HL-60 (cell line): Measurements from ENCODE around the gene MYH10.

ENCODE experiments used
- GABPA ChIP-seq: IDR thresholded peaks from 2 replicates; pipeline ENCODE4 v1.6.1; 2012; ENCODE audit warnings: low read depth
- POLR2AphosphoS5 ChIP-seq: IDR thresholded peaks from 2 replicates; pipeline ENCODE4 v1.6.1; 2012; ENCODE audit warnings: low read depth
- SPI1 ChIP-seq: IDR thresholded peaks from 2 replicates; pipeline ENCODE4 v1.6.1; 2012; ENCODE audit warnings: low read depth, mild to moderate bottlenecking, borderline replicate concordance
- TF ChIP-seq, protein P1 (sequence below): IDR thresholded peaks from 2 replicates; pipeline ENCODE4 v1.6.1; 2012; ENCODE audit warnings: low read depth; ENCODE audit not compliant: insufficient replicate concordance
- TF ChIP-seq, protein P2 (sequence below): IDR thresholded peaks from one replicate; pipeline ENCODE4 v1.5.1; 2011; ENCODE audit warnings: low read length, control low read depth, inconsistent platforms; ENCODE audit not compliant: insufficient read depth

DNA sequence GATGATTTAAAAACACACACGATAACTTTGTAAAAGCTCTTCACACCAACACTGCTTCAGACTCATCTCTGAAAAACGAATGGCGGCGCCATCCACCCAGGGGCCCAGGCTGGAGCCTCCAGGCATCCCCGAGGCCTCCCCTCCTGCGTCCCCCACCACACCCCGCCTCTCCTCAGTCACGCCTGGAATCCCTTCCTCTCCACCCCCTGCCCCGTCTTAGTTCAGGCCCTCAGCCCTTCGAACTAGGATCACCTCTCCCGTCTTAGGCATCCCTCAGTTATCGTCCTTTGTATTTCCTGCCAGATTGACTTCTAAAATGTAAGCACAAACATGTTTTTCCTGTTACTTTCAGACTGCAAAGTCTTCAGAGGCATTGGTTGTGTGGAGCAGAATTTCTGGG, 136.5 kb downstream of the MYH10 start:
- TF ChIP-seq, protein P1, sequence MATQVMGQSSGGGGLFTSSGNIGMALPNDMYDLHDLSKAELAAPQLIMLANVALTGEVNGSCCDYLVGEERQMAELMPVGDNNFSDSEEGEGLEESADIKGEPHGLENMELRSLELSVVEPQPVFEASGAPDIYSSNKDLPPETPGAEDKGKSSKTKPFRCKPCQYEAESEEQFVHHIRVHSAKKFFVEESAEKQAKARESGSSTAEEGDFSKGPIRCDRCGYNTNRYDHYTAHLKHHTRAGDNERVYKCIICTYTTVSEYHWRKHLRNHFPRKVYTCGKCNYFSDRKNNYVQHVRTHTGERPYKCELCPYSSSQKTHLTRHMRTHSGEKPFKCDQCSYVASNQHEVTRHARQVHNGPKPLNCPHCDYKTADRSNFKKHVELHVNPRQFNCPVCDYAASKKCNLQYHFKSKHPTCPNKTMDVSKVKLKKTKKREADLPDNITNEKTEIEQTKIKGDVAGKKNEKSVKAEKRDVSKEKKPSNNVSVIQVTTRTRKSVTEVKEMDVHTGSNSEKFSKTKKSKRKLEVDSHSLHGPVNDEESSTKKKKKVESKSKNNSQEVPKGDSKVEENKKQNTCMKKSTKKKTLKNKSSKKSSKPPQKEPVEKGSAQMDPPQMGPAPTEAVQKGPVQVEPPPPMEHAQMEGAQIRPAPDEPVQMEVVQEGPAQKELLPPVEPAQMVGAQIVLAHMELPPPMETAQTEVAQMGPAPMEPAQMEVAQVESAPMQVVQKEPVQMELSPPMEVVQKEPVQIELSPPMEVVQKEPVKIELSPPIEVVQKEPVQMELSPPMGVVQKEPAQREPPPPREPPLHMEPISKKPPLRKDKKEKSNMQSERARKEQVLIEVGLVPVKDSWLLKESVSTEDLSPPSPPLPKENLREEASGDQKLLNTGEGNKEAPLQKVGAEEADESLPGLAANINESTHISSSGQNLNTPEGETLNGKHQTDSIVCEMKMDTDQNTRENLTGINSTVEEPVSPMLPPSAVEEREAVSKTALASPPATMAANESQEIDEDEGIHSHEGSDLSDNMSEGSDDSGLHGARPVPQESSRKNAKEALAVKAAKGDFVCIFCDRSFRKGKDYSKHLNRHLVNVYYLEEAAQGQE, result no peak
- TF ChIP-seq, protein P2, sequence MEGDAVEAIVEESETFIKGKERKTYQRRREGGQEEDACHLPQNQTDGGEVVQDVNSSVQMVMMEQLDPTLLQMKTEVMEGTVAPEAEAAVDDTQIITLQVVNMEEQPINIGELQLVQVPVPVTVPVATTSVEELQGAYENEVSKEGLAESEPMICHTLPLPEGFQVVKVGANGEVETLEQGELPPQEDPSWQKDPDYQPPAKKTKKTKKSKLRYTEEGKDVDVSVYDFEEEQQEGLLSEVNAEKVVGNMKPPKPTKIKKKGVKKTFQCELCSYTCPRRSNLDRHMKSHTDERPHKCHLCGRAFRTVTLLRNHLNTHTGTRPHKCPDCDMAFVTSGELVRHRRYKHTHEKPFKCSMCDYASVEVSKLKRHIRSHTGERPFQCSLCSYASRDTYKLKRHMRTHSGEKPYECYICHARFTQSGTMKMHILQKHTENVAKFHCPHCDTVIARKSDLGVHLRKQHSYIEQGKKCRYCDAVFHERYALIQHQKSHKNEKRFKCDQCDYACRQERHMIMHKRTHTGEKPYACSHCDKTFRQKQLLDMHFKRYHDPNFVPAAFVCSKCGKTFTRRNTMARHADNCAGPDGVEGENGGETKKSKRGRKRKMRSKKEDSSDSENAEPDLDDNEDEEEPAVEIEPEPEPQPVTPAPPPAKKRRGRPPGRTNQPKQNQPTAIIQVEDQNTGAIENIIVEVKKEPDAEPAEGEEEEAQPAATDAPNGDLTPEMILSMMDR, result no peak
- TF ChIP-seq POLR2AphosphoS5, result no peak
- TF ChIP-seq SPI1, result no peak
- TF ChIP-seq GABPA, result no peak
